ENCODE results near the gene CHST11. TPM values are rescaled to one million over a fixed set of nuclear protein-coding genes. Genes with fewer than 3 reads are reported as not detected.

The CHST11 gene
- total RNA-seq, 1 experiment from 2014 or later: 6.7 TPM

DNA sequence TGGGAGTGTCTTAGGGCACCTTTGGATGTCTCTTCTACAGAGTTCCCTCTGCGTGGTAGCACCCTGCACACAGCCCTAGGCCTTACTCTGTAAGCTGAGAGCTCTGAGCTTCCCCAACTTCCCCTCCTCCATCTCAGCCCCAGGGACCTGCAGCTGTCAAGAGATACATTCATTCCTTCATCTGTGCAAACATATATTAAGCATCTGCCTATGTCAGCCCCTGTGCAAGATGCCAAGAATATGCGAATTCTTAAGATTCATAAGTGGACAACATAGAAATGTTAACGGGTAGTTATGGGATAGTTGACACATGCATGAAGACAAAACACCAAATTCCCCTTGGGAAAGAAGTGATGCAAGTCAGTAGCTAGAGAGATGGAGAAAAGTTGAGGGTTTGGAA lies 310.5 kb downstream of the CHST11 start:
- H3K27me3 Mint-ChIP-seq (ENCODE audit: low read depth): no peaks in the 10 kb centered on the region
- H4K8ac ChIP-seq (replicated peaks; ENCODE audit: insufficient read length, low read depth, low read length): no peak overlapping the region

More for the DNA sequence above, 310.5 kb downstream of the CHST11 start:
- no CpG with 5 or more reads among the region's 3 CpGs for WGBS (ENCODE audit: extremely low coverage, insufficient read length, low lambda C conversion rate)
- Mint-ChIP-seq H3K36me3 (ENCODE audit: insufficient read depth in 1 of 3, low read depth in 3 of 3) (peaks cover 0 to under 1% (median 0%) of the 10 kb centered on the region in 3 experiments; a peak in 2 of 7 replicates), H3K27ac (no peak overlapping the region), H3K4me3 (no peak overlapping the region), H3K4me1 (peaks cover 23% of the 10 kb centered on the region in 2 experiments), H3K9me3 (peaks cover 0 to 2% of the 10 kb centered on the region in 2 experiments; a peak in 1 of 5 replicates)
- Histone ChIP-seq H3K23me2 (ENCODE audit: insufficient read length, low read depth, low read length, poor library complexity, severe bottlenecking) (no peaks in the 10 kb centered on the region), H3K56ac (ENCODE audit: insufficient read length, low read depth, low read length) (no peak overlapping the region), H3K4me1 (ENCODE audit: insufficient read depth, low read length) (no peaks in the 10 kb centered on the region), H4K5ac (ENCODE audit: insufficient read length, low read depth, low read length) (no peak overlapping the region), H3K14ac (ENCODE audit: insufficient read depth, low read length) (no peak overlapping the region), H2BK120ac (ENCODE audit: low read depth, low read length, poor library complexity, severe bottlenecking) (no peak overlapping the region), H3K4ac (ENCODE audit: low read depth, low read length) (no peak overlapping the region), H2AK5ac (ENCODE audit: insufficient read length, low read length) (no peak overlapping the region), H2BK20ac (ENCODE audit: low read depth, low read length, poor library complexity, severe bottlenecking) (no peak overlapping the region), H2BK12ac (ENCODE audit: insufficient read length, low read depth, low read length) (no peak overlapping the region), H3K18ac (ENCODE audit: insufficient read length, low read depth, low read length) (no peak overlapping the region), H3T11ph (ENCODE audit: low read length) (no peak overlapping the region), H2BK15ac (ENCODE audit: low read depth, low read length) (no peak overlapping the region), H4K91ac (ENCODE audit: insufficient read length, low read depth, low read length) (no peak overlapping the region), H3K9me3 (ENCODE audit: control insufficient read depth, low read depth, low read length) (no peaks in the 10 kb centered on the region), H3K79me2 (ENCODE audit: insufficient read depth, low read length) (no peaks in the 10 kb centered on the region), H3K79me1 (ENCODE audit: insufficient read depth, low read depth, low read length, poor library complexity, severe bottlenecking) (no peaks in the 10 kb centered on the region), H2AFZ (ENCODE audit: low read length) (no peak overlapping the region), H3K23ac (ENCODE audit: insufficient read length, low read depth, low read length) (no peak overlapping the region), H3K27ac (ENCODE audit: insufficient read length, low read depth, low read length) (no peak overlapping the region), H2BK5ac (ENCODE audit: insufficient read length, low read length) (no peak overlapping the region), H3K9ac (ENCODE audit: extremely low read depth, insufficient read length, low read length) (no peak overlapping the region), H4K20me1 (ENCODE audit: control insufficient read depth, insufficient read depth, insufficient read length) (no peaks in the 10 kb centered on the region), H3K27me3 (ENCODE audit: insufficient read depth, low read length) (no peaks in the 10 kb centered on the region), H3K4me2 (ENCODE audit: insufficient read depth, insufficient read length, low read length) (no peak overlapping the region)
- DNase-seq: no peak
- TF ChIP-seq, protein P1, sequence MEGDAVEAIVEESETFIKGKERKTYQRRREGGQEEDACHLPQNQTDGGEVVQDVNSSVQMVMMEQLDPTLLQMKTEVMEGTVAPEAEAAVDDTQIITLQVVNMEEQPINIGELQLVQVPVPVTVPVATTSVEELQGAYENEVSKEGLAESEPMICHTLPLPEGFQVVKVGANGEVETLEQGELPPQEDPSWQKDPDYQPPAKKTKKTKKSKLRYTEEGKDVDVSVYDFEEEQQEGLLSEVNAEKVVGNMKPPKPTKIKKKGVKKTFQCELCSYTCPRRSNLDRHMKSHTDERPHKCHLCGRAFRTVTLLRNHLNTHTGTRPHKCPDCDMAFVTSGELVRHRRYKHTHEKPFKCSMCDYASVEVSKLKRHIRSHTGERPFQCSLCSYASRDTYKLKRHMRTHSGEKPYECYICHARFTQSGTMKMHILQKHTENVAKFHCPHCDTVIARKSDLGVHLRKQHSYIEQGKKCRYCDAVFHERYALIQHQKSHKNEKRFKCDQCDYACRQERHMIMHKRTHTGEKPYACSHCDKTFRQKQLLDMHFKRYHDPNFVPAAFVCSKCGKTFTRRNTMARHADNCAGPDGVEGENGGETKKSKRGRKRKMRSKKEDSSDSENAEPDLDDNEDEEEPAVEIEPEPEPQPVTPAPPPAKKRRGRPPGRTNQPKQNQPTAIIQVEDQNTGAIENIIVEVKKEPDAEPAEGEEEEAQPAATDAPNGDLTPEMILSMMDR (conservative IDR thresholded peaks at IDR 0.05): no peak
